ENCODE results near the gene CCDC149.

The CCDC149 gene

DNA sequence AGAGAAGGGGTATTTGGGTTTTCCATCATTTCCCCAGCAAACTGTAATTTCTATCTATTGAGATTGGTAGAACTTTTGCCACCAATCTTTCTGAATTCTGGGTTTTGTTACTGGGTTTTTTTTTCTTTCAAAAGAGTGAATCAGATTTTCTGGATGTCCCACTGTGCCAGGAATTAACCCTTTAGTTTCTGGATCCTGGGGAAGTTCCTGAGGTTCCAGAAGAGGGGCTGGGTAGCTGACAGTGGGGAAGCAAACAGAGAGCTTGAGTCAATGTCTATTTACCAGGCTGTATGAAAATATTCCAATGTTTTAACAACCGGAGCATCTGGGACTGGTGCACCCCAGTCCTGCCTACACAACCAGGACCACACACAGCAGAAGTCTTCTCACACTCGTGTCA lies 143.3 kb downstream of the CCDC149 start:
- Mint-ChIP-seq H3K4me1 (no peaks in the 10 kb centered on the region), H3K27ac (no peak overlapping the region), H3K4me3 (no peak overlapping the region)

DNA sequence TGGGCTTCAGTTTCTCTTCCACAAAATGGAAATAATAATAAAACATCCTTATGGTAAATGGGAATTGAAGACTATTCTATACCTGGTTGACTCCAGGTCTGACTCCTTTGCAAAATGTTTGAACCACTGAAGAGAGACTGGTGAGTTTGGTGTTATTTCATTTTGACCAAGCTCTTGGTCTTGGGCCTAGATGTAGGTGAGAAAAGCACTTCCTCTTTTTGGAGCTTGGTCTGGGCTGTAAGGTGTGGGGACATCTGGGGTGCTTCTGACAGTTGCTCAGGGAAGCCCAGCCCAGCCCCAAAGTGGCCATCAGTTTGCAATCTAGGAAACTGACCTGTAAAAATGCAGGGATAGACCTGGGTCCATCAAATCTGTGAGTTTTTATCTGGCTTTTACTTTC lies 144.2 kb downstream of the CCDC149 start:
- H3K36me3 Mint-ChIP-seq: no peaks in the 10 kb centered on the region
- no peak for DNase-seq
- CTCF ChIA-PET: no interaction called here

More for the DNA sequence above, 143.3 kb downstream of the CCDC149 start:
- DNase-seq: no peak
- Mint-ChIP-seq H3K9me3 (peaks cover 5% of the 10 kb centered on the region), H3K27me3 (no peaks in the 10 kb centered on the region), H3K36me3 (no peaks in the 10 kb centered on the region)
- CTCF ChIA-PET: interaction anchor here (1.2 kb wide), 1 partner anchor 12 kb away, joined by 4 read pairs; no protein-coding TSS in a partner anchor

DNA sequence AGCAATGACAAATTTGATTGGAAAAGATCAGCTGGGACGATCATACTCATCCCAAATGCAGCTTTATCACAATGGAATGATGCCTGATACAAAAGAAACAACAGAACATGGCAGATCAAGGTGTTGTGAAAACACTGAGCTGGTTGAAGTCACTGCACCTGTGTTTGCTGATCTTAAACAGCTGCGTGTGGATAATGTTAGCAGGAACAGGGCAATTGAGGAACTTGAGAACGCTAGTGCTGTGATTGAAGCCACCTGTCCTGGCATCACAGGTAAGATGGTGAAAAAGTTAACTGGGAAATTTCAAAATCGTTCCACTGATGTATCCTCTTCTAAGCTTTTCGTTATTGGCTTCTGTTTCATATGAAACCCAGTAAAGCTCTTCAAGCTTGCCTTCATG lies 144.8 kb downstream of the CCDC149 start:
- H3K4me1 Mint-ChIP-seq: no peaks in the 10 kb centered on the region
- H3K36me3 Mint-ChIP-seq: no peaks in the 10 kb centered on the region
- DNase-seq: no peak
- no peaks in the 10 kb centered on the region for H3K27me3 Mint-ChIP-seq
- peaks cover 5% of the 10 kb centered on the region for H3K9me3 Mint-ChIP-seq
- CTCF ChIA-PET: no interaction called here
- no peak overlapping the region for H3K4me3 Mint-ChIP-seq
- no peak overlapping the region for H3K27ac Mint-ChIP-seq

More for the DNA sequence above, 144.2 kb downstream of the CCDC149 start:
- H3K4me1 Mint-ChIP-seq: no peaks in the 10 kb centered on the region
- no peak overlapping the region for H3K4me3 Mint-ChIP-seq
- H3K9me3 Mint-ChIP-seq: peaks cover 5% of the 10 kb centered on the region
- H3K27ac Mint-ChIP-seq: no peak overlapping the region
- no peaks in the 10 kb centered on the region for H3K27me3 Mint-ChIP-seq

DNA sequence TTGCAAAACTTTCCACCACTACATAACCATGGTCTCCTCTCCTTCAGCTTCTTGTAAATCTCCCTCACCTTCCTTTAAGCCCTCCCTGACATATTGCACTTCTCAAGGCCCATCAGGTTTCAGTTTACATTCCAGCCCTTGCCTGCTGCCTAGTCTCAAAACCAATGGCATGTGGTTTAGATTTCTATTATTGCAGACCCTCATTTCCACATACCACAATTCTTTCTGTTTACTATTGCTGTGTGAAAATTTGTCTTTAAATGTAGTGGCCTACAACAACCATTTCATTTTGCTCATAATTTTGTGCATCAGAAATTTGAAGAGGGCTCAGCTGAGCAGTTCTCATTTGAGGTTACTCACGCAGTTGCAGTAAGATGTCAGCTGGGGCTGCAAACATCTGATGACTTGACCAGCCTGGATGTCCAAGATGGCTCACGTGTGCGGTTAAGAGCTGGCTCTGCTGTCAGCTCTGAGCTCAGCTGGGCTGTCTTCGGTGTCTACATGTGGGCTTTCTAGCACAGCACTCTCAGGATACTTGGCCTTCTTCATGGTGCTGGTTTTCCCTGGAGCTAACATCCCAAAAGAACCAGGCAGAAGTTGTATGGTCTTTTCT lies 147.4 kb downstream of the CCDC149 start:
- no peaks in the 10 kb centered on the region for H3K27me3 Mint-ChIP-seq
- H3K36me3 Mint-ChIP-seq: no peaks in the 10 kb centered on the region
- no peak overlapping the region for H3K4me3 Mint-ChIP-seq
- no peak for DNase-seq
- H3K4me1 Mint-ChIP-seq: no peaks in the 10 kb centered on the region
- H3K9me3 Mint-ChIP-seq: no peaks in the 10 kb centered on the region
- no peak overlapping the region for H3K27ac Mint-ChIP-seq
- CTCF ChIA-PET: no interaction called here

DNA sequence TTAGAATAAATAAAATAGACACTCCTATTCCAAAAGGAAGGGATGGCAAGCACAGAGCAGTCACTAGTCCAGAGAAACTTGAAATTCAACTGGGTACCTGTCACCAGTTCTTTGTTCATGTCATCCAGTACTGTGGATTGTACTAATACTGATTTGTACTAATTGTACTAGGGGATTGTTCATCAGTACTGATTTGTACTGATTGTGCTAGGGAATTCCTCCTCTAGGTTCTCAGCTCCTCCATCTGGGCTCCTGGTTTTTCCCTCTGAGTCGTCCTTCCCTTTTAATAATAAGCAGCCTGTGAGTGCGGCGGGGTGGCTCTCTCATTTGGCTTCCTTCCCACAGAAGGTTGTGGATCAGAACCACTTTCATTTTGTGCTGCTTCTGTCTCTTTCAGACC lies 148.5 kb downstream of the CCDC149 start:
- Mint-ChIP-seq H3K27me3 (no peaks in the 10 kb centered on the region), H3K4me3 (no peak overlapping the region), H3K9me3 (no peaks in the 10 kb centered on the region), H3K36me3 (no peaks in the 10 kb centered on the region), H3K4me1 (no peaks in the 10 kb centered on the region), H3K27ac (no peak overlapping the region)
- CTCF ChIA-PET: no interaction called here
- DNase-seq: no peak

DNA sequence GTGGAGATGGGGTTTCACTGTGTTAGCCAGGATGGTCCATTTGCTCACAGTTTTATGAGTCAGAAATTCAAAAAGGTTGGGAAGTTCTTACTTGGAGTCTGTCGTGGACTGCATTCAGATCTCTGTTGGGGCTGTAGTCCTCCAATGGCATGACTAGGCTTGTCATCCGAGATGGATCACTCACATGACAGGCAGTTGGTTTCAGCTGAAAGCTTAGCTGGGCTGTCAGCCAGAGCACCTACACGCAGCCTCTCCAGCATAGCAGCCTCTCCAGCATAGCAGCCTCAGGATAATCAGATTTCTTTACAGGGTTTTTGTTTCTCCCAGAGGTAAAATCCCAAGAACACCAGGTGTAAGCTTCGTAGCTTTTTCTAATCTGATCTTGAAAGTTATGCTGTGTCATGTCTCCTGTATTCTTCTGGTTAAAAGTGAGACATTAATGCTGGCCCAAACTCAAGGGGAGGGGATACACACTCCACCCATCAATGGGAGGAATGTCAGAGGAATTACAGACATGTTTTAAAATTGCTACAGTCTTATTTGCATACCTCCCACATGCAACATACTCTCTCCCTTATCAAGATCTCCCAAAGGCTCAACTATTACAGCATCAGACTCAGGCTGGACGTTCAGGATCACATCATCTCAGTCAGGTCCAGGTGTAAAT lies 149.1 kb downstream of the CCDC149 start:
- Mint-ChIP-seq H3K27me3 (no peaks in the 10 kb centered on the region), H3K4me3 (no peak overlapping the region), H3K36me3 (no peaks in the 10 kb centered on the region), H3K9me3 (no peaks in the 10 kb centered on the region), H3K27ac (no peak overlapping the region), H3K4me1 (no peaks in the 10 kb centered on the region)
- no peak for DNase-seq
- CTCF ChIA-PET: no interaction called here

Measured in activated naive CD4-positive, alpha-beta T cell treated with anti-CD3 and anti-CD28 coated beads, Interleukin-2, amount 10 ng/mL, durations not matched to agents 7 days and 5 days (primary cell).